Vagina (tissue), 2 donors: ENCODE results near the gene BARX2. TPM values are rescaled to one million over a fixed set of nuclear protein-coding genes. Genes with fewer than 3 reads are reported as not detected.

ENCODE experiments used
- DNase-seq, 2 donors: peaks; one replicate each; pipeline ENCODE4 v3.0.0-alpha.2; 2017; ENCODE audit errors: extremely low spot score in 2 of 2
- H3K27ac ChIP-seq: fragments of 200-600 bp; sonication (generic); one replicate; pipeline ENCODE4 v1.5.1; 2019
- H3K27me3 ChIP-seq: fragments of 200-600 bp; sonication (generic); one replicate; pipeline ENCODE4 v1.5.1; 2019
- H3K36me3 ChIP-seq, 2 donors: fragments of 200-600 bp; sonication (generic); one replicate each; pipeline ENCODE4 v1.5.1; 2017 to 2019
- H3K4me1 ChIP-seq: fragments of 200-600 bp; sonication (generic); one replicate; pipeline ENCODE4 v1.5.1; 2019
- H3K4me3 ChIP-seq, 2 donors: fragments of 200-600 bp; sonication (generic); 1 replicate in 1 of 2; 2 replicates in 1 of 2; pipeline ENCODE4 v1.5.1; 2016 to 2019
- H3K9me3 ChIP-seq: fragments of 200-600 bp; sonication (generic); one replicate; pipeline ENCODE4 v1.5.1; 2019
- CTCF ChIP-seq, 3 experiments: fragments of 450-650 bp in 2 of 3; fragments of 200-600 bp in 1 of 3; sonication (generic) in 1 of 3; IDR thresholded peaks; one replicate each; pipeline ENCODE4 v1.5.1; 2017 to 2019; ENCODE audit warnings: antibody characterized with exemption in 3 of 3, mild to moderate bottlenecking in 2 of 3, moderate library complexity in 2 of 3
- POLR2A ChIP-seq, 2 donors: fragments of 450-650 bp; IDR thresholded peaks; one replicate each; pipeline ENCODE4 v1.6.1; 2017; ENCODE audit warnings: antibody characterized with exemption in 2 of 2, mild to moderate bottlenecking in 2 of 2, moderate library complexity in 2 of 2
- POLR2AphosphoS5 ChIP-seq, 2 donors: sonication (generic); formaldehyde crosslinking; IDR thresholded peaks; one replicate each; pipeline ENCODE4 v1.9.0; 2017; ENCODE audit warnings: antibody characterized with exemption in 2 of 2, mild to moderate bottlenecking in 2 of 2, low read depth in 1 of 2; ENCODE audit not compliant: insufficient read depth in 1 of 2
- intact Hi-C: fragments of 100-400 bp; cut with DNase I; formaldehyde crosslinking; loops from one replicate; pipeline ENCODE4 v1.15.1; 2023
- total RNA-seq: library from RNA; depleted of rRNA; stranded (reverse); fragments of >200 nt; gene quantifications from one replicate; pipeline ENCODE4 v1.2.3, GENCODE V29; 2016

BARX2 gene
- total RNA-seq, 1 donor from 2014 or later: 25.3 TPM

- no peak overlapping the region for H3K4me3 ChIP-seq
- no peaks in the 10 kb centered on the region for H3K36me3 ChIP-seq
- no peaks in the 10 kb centered on the region for H3K27me3 ChIP-seq
- H3K27ac ChIP-seq: no peak overlapping the region
- H3K4me1 ChIP-seq: no peaks in the 10 kb centered on the region
- intact Hi-C loops: no loop called here
- TF ChIP-seq CTCF (IDR thresholded peaks at IDR 0.05): no peak
- no peak for TF ChIP-seq POLR2AphosphoS5 (IDR thresholded peaks at IDR 0.05; ENCODE audit: insufficient read depth in 1 of 2, low read depth in 1 of 2)
- TF ChIP-seq POLR2A (IDR thresholded peaks at IDR 0.05): no peak
- H3K9me3 ChIP-seq: no peaks in the 10 kb centered on the region
- DNase-seq: no peak
Observed at GRCh38 chr11:129416080-129416820, 40.6 kb downstream of the BARX2 start.

- TF ChIP-seq POLR2AphosphoS5 (IDR thresholded peaks at IDR 0.05; ENCODE audit: insufficient read depth in 1 of 2, low read depth in 1 of 2) (no peak), CTCF (IDR thresholded peaks at IDR 0.05) (no peak), POLR2A (IDR thresholded peaks at IDR 0.05) (no peak)
- Histone ChIP-seq H3K4me1 (no peaks in the 10 kb centered on the region), H3K27ac (no peak overlapping the region), H3K36me3 (no peaks in the 10 kb centered on the region), H3K9me3 (no peaks in the 10 kb centered on the region), H3K27me3 (no peaks in the 10 kb centered on the region), H3K4me3 (no peak overlapping the region)
- no peak for DNase-seq
- intact Hi-C loops: no loop called here
Observed at GRCh38 chr11:129417458-129417857, 41.8 kb downstream of the BARX2 start.

GRCh38 chr11:129418039-129418438, 42.4 kb downstream of the BARX2 start:
- Histone ChIP-seq H3K36me3 (no peaks in the 10 kb centered on the region), H3K27me3 (no peaks in the 10 kb centered on the region), H3K4me1 (no peaks in the 10 kb centered on the region), H3K9me3 (no peaks in the 10 kb centered on the region), H3K27ac (no peak overlapping the region), H3K4me3 (no peak overlapping the region)
- TF ChIP-seq CTCF (IDR thresholded peaks at IDR 0.05) (no peak), POLR2AphosphoS5 (IDR thresholded peaks at IDR 0.05; ENCODE audit: insufficient read depth in 1 of 2, low read depth in 1 of 2) (no peak), POLR2A (IDR thresholded peaks at IDR 0.05) (no peak)
- intact Hi-C loops: no loop called here
- no peak for DNase-seq

- intact Hi-C loops: no loop called here
Observed at GRCh38 chr11:129419386-129419785, 43.7 kb downstream of the BARX2 start.

More at GRCh38 chr11:129419386-129419785, 43.7 kb downstream of the BARX2 start:
- H3K9me3 ChIP-seq: no peaks in the 10 kb centered on the region
- H3K27ac ChIP-seq: no peak overlapping the region
- TF ChIP-seq POLR2A (IDR thresholded peaks at IDR 0.05) (no peak), CTCF (IDR thresholded peaks at IDR 0.05) (no peak), POLR2AphosphoS5 (IDR thresholded peaks at IDR 0.05; ENCODE audit: insufficient read depth in 1 of 2, low read depth in 1 of 2) (no peak)
- H3K4me1 ChIP-seq: no peaks in the 10 kb centered on the region
- no peak overlapping the region for H3K4me3 ChIP-seq
- no peaks in the 10 kb centered on the region for H3K27me3 ChIP-seq
- DNase-seq: no peak
- no peaks in the 10 kb centered on the region for H3K36me3 ChIP-seq
